ENCODE data around the gene ICAM5. TPM values are rescaled to one million over a fixed set of nuclear protein-coding genes. Genes with fewer than 3 reads are reported as not detected.

ICAM5 gene
- total and polyA plus RNA-seq, 9 of the 15 experiments (the other 6 are each of a cell fraction or from before 2014, with no cell fraction given) = 0.10 to 114 (median 13.7) TPM

DNA sequence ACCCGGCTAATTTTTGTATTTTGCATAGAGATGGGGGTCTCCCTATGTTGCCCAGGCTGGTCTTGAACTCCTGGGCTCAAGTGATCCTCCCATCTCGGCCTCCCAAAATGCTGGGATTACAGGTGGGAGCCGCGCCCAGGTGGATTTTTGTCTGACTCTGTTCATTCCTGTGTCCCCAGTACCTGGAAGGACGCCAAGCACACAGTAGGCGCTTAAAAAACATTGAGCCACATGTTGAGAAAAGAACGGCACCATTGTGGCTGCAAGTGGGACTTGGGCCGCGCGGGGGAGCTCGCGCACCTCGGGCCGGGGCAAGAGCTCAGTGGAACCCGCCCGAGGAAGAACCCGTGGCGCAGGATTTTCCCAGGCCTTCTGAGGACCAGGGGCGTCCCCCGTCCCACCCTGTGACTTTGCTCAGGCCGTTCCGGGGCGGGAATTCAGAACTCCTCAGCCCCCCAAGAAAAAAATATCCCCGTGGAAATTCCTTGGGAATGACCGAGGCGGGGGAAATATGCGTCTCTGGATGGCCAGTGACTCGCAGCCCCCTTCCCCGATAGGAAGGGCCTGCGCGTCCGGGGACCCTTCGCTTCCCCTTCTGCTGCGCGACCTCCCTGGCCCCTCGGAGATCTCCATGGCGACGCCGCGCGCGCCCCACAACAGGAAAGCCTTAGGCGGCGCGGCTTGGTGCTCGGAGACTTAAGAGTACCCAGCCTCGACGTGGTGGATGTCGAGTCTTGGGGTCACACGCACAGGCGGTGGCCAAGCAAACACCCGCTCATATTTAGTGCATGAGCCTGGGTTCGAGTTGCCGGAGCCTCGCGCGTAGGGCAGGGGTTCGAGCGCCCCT, 20.2 kb upstream of the ICAM5 start (continued):
- TF ChIP-seq ZFP30 (CRISPR knock-in tag; IDR thresholded peaks at IDR 0.05; ENCODE audit: borderline replicate concordance) = no peak
- no peak for TF ChIP-seq TEAD4 (IDR thresholded peaks at IDR 0.05; ENCODE audit: low read length)
- no peak for TF ChIP-seq TEAD4 (CRISPR knock-in tag; IDR thresholded peaks at IDR 0.05; ENCODE audit: borderline replicate concordance)
- no peak for TF ChIP-seq ZNF764 (CRISPR knock-in tag; IDR thresholded peaks at IDR 0.05; ENCODE audit: low read depth)
- TF ChIP-seq ZNF644 (tag; IDR thresholded peaks at IDR 0.05; ENCODE audit: low read depth) = no peak
- TF ChIP-seq SMC3 (conservative IDR thresholded peaks at IDR 0.05; ENCODE audit: insufficient read depth, low read depth, low read length) = peak; percentile 97
- TF ChIP-seq ZNF431 (CRISPR knock-in tag; IDR thresholded peaks at IDR 0.05) = peak; percentile 54; the same call in 1 of the 2 replicates
- TF ChIP-seq NFIX (CRISPR knock-in tag; IDR thresholded peaks at IDR 0.05; ENCODE audit: low read depth) = no peak
- no peak for TF ChIP-seq ZNF143 (CRISPR knock-in tag; IDR thresholded peaks at IDR 0.05)
- no peak for TF ChIP-seq ZNF212 (CRISPR knock-in tag; IDR thresholded peaks at IDR 0.05)
- TF ChIP-seq FOXM1 (IDR thresholded peaks at IDR 0.05; ENCODE audit: low read depth) = no peak
- no peak for TF ChIP-seq FOXM1 (CRISPR knock-in tag; IDR thresholded peaks at IDR 0.05; ENCODE audit: low read depth)
- TF ChIP-seq, protein P1, sequence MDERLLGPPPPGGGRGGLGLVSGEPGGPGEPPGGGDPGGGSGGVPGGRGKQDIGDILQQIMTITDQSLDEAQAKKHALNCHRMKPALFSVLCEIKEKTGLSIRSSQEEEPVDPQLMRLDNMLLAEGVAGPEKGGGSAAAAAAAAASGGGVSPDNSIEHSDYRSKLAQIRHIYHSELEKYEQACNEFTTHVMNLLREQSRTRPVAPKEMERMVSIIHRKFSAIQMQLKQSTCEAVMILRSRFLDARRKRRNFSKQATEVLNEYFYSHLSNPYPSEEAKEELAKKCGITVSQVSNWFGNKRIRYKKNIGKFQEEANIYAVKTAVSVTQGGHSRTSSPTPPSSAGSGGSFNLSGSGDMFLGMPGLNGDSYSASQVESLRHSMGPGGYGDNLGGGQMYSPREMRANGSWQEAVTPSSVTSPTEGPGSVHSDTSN (CRISPR knock-in tag; IDR thresholded peaks at IDR 0.05; ENCODE audit: low read depth) = no peak
- TF ChIP-seq, protein P1 (tag; conservative IDR thresholded peaks at IDR 0.05; ENCODE audit: low read depth) = no peak
- no peak for TF ChIP-seq MTA2 (IDR thresholded peaks at IDR 0.05; ENCODE audit: low read depth)
- TF ChIP-seq NCOA1 (IDR thresholded peaks at IDR 0.05; ENCODE audit: low read depth) = no peak

Data from K562 (cell line).